ENCODE results near the gene TP53I11.

Gene TP53I11

DNA sequence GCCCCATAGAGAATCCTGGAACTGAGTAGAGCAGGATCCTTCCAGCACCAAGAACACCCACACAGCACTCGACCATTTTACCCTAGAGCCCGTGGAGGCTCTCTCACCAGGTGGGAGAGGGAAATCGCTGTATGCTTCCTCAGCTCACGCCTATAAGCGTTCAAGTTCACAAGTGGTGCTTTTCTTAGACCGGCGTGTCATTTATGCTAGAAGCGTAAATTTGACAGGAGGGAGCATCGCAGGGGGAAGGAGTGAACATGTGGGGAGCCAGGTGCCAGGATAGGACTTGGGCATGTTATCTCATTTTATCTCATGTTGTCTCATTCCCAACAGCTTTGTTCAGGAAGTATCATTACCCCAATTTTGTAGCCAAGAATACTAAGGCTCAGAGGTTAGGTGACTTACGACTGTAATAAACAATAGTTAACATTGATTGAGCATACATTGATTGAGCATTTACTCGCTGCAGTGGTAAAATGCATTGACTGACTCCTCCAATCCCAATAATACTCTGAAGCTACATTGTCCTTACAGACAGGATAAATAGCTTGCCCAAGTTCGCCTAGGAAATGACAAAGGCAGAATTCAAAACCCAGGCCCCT is 19.1 kb upstream of the TP53I11 start:
- no peak overlapping the region for H3K4me3 ChIP-seq (ENCODE audit: low read depth, low read length, poor library complexity, severe bottlenecking)

DNA sequence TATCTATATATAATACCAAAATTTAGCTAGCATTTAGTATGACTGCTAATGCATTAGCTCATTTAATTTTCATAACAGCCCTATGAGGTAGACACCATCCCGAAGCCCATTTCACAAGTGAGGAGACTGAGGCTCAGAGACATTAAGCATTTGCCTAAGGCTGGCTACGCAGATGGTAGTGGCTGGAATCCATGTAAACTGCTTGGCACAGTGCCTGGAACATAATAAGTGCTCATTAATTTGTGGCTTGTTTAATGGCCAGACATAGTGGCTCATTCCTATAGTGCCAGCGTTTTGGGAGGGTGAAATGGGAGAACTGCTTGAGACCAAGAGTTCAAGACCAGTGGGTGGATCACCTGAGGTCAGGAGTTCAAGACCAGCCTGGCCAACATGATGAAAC is 17.8 kb upstream of the TP53I11 start:
- no peaks in the 10 kb centered on the region for H3K9me2 ChIP-seq (ENCODE audit: low read depth, low read length)
- H3K79me2 ChIP-seq (ENCODE audit: insufficient read depth, low read length), result no peaks in the 10 kb centered on the region
- no peaks in the 10 kb centered on the region for H3K36me3 ChIP-seq (ENCODE audit: insufficient read depth, low read length)
- H3K4me2 ChIP-seq (ENCODE audit: low read length), result no peak overlapping the region
- no peak for TF ChIP-seq EZH2 (IDR thresholded peaks at IDR 0.05; ENCODE audit: borderline replicate concordance, low read length)
- TF ChIP-seq, protein P1, sequence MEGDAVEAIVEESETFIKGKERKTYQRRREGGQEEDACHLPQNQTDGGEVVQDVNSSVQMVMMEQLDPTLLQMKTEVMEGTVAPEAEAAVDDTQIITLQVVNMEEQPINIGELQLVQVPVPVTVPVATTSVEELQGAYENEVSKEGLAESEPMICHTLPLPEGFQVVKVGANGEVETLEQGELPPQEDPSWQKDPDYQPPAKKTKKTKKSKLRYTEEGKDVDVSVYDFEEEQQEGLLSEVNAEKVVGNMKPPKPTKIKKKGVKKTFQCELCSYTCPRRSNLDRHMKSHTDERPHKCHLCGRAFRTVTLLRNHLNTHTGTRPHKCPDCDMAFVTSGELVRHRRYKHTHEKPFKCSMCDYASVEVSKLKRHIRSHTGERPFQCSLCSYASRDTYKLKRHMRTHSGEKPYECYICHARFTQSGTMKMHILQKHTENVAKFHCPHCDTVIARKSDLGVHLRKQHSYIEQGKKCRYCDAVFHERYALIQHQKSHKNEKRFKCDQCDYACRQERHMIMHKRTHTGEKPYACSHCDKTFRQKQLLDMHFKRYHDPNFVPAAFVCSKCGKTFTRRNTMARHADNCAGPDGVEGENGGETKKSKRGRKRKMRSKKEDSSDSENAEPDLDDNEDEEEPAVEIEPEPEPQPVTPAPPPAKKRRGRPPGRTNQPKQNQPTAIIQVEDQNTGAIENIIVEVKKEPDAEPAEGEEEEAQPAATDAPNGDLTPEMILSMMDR (IDR thresholded peaks at IDR 0.05; ENCODE audit: low read length), result no peak
- no peaks in the 10 kb centered on the region for H3F3A ChIP-seq (ENCODE audit: insufficient read depth, low read length)
- no peak overlapping the region for H3K9ac ChIP-seq (ENCODE audit: low read length)
- H3K27ac ChIP-seq (ENCODE audit: low read depth, low read length, poor library complexity, severe bottlenecking), result no peak overlapping the region
- H3K9me3 ChIP-seq (ENCODE audit: low read length), result no peaks in the 10 kb centered on the region
- peaks cover 3% of the 10 kb centered on the region for H3K27me3 ChIP-seq (ENCODE audit: insufficient read depth, low read length)
- H4K20me1 ChIP-seq (ENCODE audit: insufficient read depth, low read length), result no peaks in the 10 kb centered on the region
- no peak overlapping the region for H3K4me3 ChIP-seq (ENCODE audit: low read depth, low read length, poor library complexity, severe bottlenecking)
- H2AFZ ChIP-seq (ENCODE audit: low read length), result no peak overlapping the region
- no peaks in the 10 kb centered on the region for H3K4me1 ChIP-seq (ENCODE audit: insufficient read depth, low read length, severe bottlenecking)

More for the DNA sequence above, 19.1 kb upstream of the TP53I11 start:
- H3K79me2 ChIP-seq (ENCODE audit: insufficient read depth, low read length), result no peaks in the 10 kb centered on the region
- no peaks in the 10 kb centered on the region for H4K20me1 ChIP-seq (ENCODE audit: insufficient read depth, low read length)
- H3K9ac ChIP-seq (ENCODE audit: low read length), result no peak overlapping the region
- H3K4me1 ChIP-seq (ENCODE audit: insufficient read depth, low read length, severe bottlenecking), result no peaks in the 10 kb centered on the region
- H3K4me2 ChIP-seq (ENCODE audit: low read length), result no peak overlapping the region
- H2AFZ ChIP-seq (ENCODE audit: low read length), result no peak overlapping the region
- no peaks in the 10 kb centered on the region for H3K36me3 ChIP-seq (ENCODE audit: insufficient read depth, low read length)
- H3K9me3 ChIP-seq (ENCODE audit: low read length), result no peaks in the 10 kb centered on the region
- no peak for TF ChIP-seq EZH2 (IDR thresholded peaks at IDR 0.05; ENCODE audit: borderline replicate concordance, low read length)
- TF ChIP-seq, protein P1 (IDR thresholded peaks at IDR 0.05; ENCODE audit: low read length), result no peak
- peaks cover 3% of the 10 kb centered on the region for H3K27me3 ChIP-seq (ENCODE audit: insufficient read depth, low read length)
- no peaks in the 10 kb centered on the region for H3K9me2 ChIP-seq (ENCODE audit: low read depth, low read length)
- no peaks in the 10 kb centered on the region for H3F3A ChIP-seq (ENCODE audit: insufficient read depth, low read length)
- H3K27ac ChIP-seq (ENCODE audit: low read depth, low read length, poor library complexity, severe bottlenecking), result no peak overlapping the region

DNA sequence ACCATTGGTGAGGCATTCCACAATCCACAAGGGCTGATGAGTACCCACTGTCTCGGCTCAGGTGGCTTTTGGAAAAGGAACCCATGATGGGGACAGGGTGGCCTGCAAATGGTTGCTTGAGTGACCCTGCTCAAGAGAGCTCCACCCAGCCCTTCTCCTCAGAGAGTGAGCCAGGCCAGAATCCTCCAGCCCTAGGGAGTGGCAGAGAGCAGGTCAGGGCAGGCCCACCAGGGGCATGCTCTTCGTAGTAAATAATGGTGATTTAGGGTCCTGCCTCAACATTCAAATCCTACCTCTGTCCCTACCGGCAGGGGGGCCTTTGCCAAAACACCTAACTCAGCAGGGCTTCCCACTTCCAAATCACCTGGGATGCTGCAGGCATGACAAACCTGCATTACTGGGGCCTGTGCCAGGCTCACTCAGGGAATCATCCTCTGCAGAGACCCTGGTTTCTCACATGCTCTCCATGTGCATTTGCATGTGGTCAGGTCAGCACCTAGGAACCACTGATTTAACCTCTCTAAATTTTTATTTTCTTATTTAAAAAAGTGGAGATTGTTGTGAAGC is 17.3 kb upstream of the TP53I11 start:
- Histone ChIP-seq H4K20me1 (ENCODE audit: insufficient read depth, low read length) (no peaks in the 10 kb centered on the region), H3K27ac (ENCODE audit: low read depth, low read length, poor library complexity, severe bottlenecking) (no peak overlapping the region), H3K9me3 (ENCODE audit: low read length) (no peaks in the 10 kb centered on the region), H3K27me3 (ENCODE audit: insufficient read depth, low read length) (peaks cover 3% of the 10 kb centered on the region), H3F3A (ENCODE audit: insufficient read depth, low read length) (no peaks in the 10 kb centered on the region), H3K36me3 (ENCODE audit: insufficient read depth, low read length) (no peaks in the 10 kb centered on the region), H3K4me3 (ENCODE audit: low read depth, low read length, poor library complexity, severe bottlenecking) (no peak overlapping the region), H2AFZ (ENCODE audit: low read length) (no peak overlapping the region), H3K79me2 (ENCODE audit: insufficient read depth, low read length) (no peaks in the 10 kb centered on the region), H3K9me2 (ENCODE audit: low read depth, low read length) (no peaks in the 10 kb centered on the region), H3K4me2 (ENCODE audit: low read length) (no peak overlapping the region), H3K9ac (ENCODE audit: low read length) (no peak overlapping the region), H3K4me1 (ENCODE audit: insufficient read depth, low read length, severe bottlenecking) (no peaks in the 10 kb centered on the region)
- TF ChIP-seq EZH2 (IDR thresholded peaks at IDR 0.05; ENCODE audit: borderline replicate concordance, low read length), result no peak
- TF ChIP-seq, protein P1 (IDR thresholded peaks at IDR 0.05; ENCODE audit: low read length), result no peak

Measured in OCI-LY1 (cell line).